ENCODE measurements around the gene DLG3.
A peak's percentile ranks its signal among the peaks of the same experiment; 100 is the strongest.
"Not testable (repeated sequence)": the region's sequence is repeated elsewhere in the genome, so short reads cannot be mapped to it uniquely, and the experiment has no call there.

DLG3 gene

GRCh38 chrX:70444326-70444945 is at the start of gene DLG3:
Gene DLG3, plus strand, starts transcription at chrX:70444835. Its CDS starts 367 bp downstream, at chrX:70445202.
- DNase-seq = no peak

- DNase-seq = no peak
Measured at GRCh38 chrX:70398899-70399298, 45.7 kb upstream of the DLG3 start.

- DNase-seq = not testable (repeated sequence)
Measured at GRCh38 chrX:70400181-70400580, 44.5 kb upstream of the DLG3 start.

GRCh38 chrX:70402721-70403120 is 41.9 kb upstream of the DLG3 start:
- no peak for DNase-seq

GRCh38 chrX:70405003-70405402 is 39.6 kb upstream of the DLG3 start:
- no peak for DNase-seq

GRCh38 chrX:70410921-70411320 is 33.7 kb upstream of the DLG3 start:
- no peak for DNase-seq

GRCh38 chrX:70411475-70411874 is 33.2 kb upstream of the DLG3 start:
- no peak for DNase-seq

GRCh38 chrX:70421618-70422017 is 23.0 kb upstream of the DLG3 start:
- DNase-seq = no peak

GRCh38 chrX:70422851-70423341 is 21.7 kb upstream of the DLG3 start, which contains the start of gene GDPD2:
Gene GDPD2, plus strand, starts transcription at chrX:70423314. Its CDS starts 1,671 bp downstream, at chrX:70424985.
- DNase-seq = no peak

GRCh38 chrX:70423936-70424675 is 20.5 kb upstream of the DLG3 start:
- no peak for DNase-seq

- no peak for DNase-seq
Measured at GRCh38 chrX:70424801-70425200, 19.8 kb upstream of the DLG3 start.

- no peak for DNase-seq
Measured at GRCh38 chrX:70426286-70427278, 18.1 kb upstream of the DLG3 start.

- no peak for DNase-seq
Measured at GRCh38 chrX:70427365-70427764, 17.3 kb upstream of the DLG3 start.

GRCh38 chrX:70429759-70430158 is 14.9 kb upstream of the DLG3 start:
- DNase-seq = no peak

GRCh38 chrX:70432936-70433847 is 11.4 kb upstream of the DLG3 start:
- DNase-seq = no peak

GRCh38 chrX:70433848-70434351 is 10.7 kb upstream of the DLG3 start:
- DNase-seq = peak; percentile 67

GRCh38 chrX:70434352-70434866 is 10.2 kb upstream of the DLG3 start:
- DNase-seq = peak; percentile 57

- no peak for DNase-seq
Measured at GRCh38 chrX:70434914-70435586, 9.6 kb upstream of the DLG3 start.

GRCh38 chrX:70436343-70436742 is 8.3 kb upstream of the DLG3 start:
- no peak for DNase-seq

GRCh38 chrX:70437011-70437410 is 7.6 kb upstream of the DLG3 start:
- no peak for DNase-seq

Data from stimulated activated CD4-positive, alpha-beta T cell treated with anti-CD3 and anti-CD28 coated beads, Interleukin-12 subunit alpha, Interleukin-12 subunit beta, amount 100 ng/mL, for 4 hours (primary cell).